GM19438 (cell line): ENCODE results near the gene KIDINS220.
"Not testable (repeated sequence)": the region's sequence is repeated elsewhere in the genome, so short reads cannot be mapped to it uniquely, and the experiment has no call there.

Source experiments
- ATAC-seq: cut with Tn5 transposase; IDR thresholded peaks from one replicate; pipeline ENCODE4 v1.9.1; 2021; ENCODE audit warnings: low read depth; ENCODE audit not compliant: unreplicated experiment

The KIDINS220 gene

GRCh38 chr2:8756716-8757115 lies 80.7 kb downstream of the KIDINS220 start:
- ATAC-seq = no peak

- no peak for ATAC-seq
Measured at GRCh38 chr2:8756230-8756629, 81.2 kb downstream of the KIDINS220 start.

GRCh38 chr2:8754106-8754776 lies 83.2 kb downstream of the KIDINS220 start:
- ATAC-seq = no peak

- no peak for ATAC-seq
Measured at GRCh38 chr2:8753609-8754008, 83.8 kb downstream of the KIDINS220 start.

- no peak for ATAC-seq
Measured at GRCh38 chr2:8752385-8752784, 85.0 kb downstream of the KIDINS220 start.

- no peak for ATAC-seq
Measured at GRCh38 chr2:8750221-8750620, 87.2 kb downstream of the KIDINS220 start.

GRCh38 chr2:8743261-8743660 lies 94.2 kb downstream of the KIDINS220 start:
- ATAC-seq = no peak

GRCh38 chr2:8740136-8740535 lies 97.3 kb downstream of the KIDINS220 start:
- ATAC-seq = no peak

GRCh38 chr2:8737571-8738175 lies 99.7 kb downstream of the KIDINS220 start:
- no peak for ATAC-seq

GRCh38 chr2:8732601-8733000 lies 104.8 kb downstream of the KIDINS220 start:
- ATAC-seq = no peak

- ATAC-seq = no peak
Measured at GRCh38 chr2:8729939-8730338, 107.5 kb downstream of the KIDINS220 start.

GRCh38 chr2:8729101-8729500 lies 108.3 kb downstream of the KIDINS220 start:
- ATAC-seq = not testable (repeated sequence)

GRCh38 chr2:8728305-8729015 lies 109.0 kb downstream of the KIDINS220 start:
- ATAC-seq = no peak

- ATAC-seq = no peak
Measured at GRCh38 chr2:8725838-8726237, 111.6 kb downstream of the KIDINS220 start.

- no peak for ATAC-seq
Measured at GRCh38 chr2:8722986-8723385, 114.4 kb downstream of the KIDINS220 start.

- ATAC-seq = no peak
Measured at GRCh38 chr2:8721410-8721809, 116.0 kb downstream of the KIDINS220 start.

GRCh38 chr2:8720741-8721140 lies 116.7 kb downstream of the KIDINS220 start:
- no peak for ATAC-seq

- ATAC-seq = no peak
Measured at GRCh38 chr2:8719528-8719927, 117.9 kb downstream of the KIDINS220 start.

- ATAC-seq = no peak
Measured at GRCh38 chr2:8714971-8715370, 122.4 kb downstream of the KIDINS220 start.

- no peak for ATAC-seq
Measured at GRCh38 chr2:8714283-8714682, 123.1 kb downstream of the KIDINS220 start.

GRCh38 chr2:8710951-8711350 lies 126.5 kb downstream of the KIDINS220 start:
- no peak for ATAC-seq

GRCh38 chr2:8709611-8710010 lies 127.8 kb downstream of the KIDINS220 start:
- no peak for ATAC-seq
